Ishikawa (cell line): Measurements from ENCODE around the gene SBF2.

Experiments
- CEBPB ChIP-seq: IDR thresholded peaks from 2 replicates; pipeline ENCODE4 v1.6.1; 2012
- CREB1 ChIP-seq: IDR thresholded peaks from 2 replicates; pipeline ENCODE4 v1.6.1; 2012; ENCODE audit warnings: low read depth
- EGR1 ChIP-seq: IDR thresholded peaks from 2 replicates; pipeline ENCODE4 v1.6.1; 2012
- RAD21 ChIP-seq: IDR thresholded peaks from 2 replicates; pipeline ENCODE4 v1.6.1; 2012; ENCODE audit warnings: low read depth
- TAF1 ChIP-seq: IDR thresholded peaks from 2 replicates; pipeline ENCODE4 v1.6.1; 2012; ENCODE audit warnings: low read depth, mild to moderate bottlenecking
- TCF12 ChIP-seq: IDR thresholded peaks from 2 replicates; pipeline ENCODE4 v1.6.1; 2012; ENCODE audit warnings: low read depth
- USF1 ChIP-seq: IDR thresholded peaks from 2 replicates; pipeline ENCODE4 v1.6.1; 2012
- YY1 ChIP-seq: IDR thresholded peaks from 2 replicates; pipeline ENCODE4 v1.6.1; 2012; ENCODE audit warnings: low read depth

GRCh38 chr11:9826390-9826789 is 467.6 kb downstream of the SBF2 start:
- TF ChIP-seq EGR1 = no peak
- no peak for TF ChIP-seq TAF1
- TF ChIP-seq CREB1 = no peak
- TF ChIP-seq TCF12 = no peak
- TF ChIP-seq YY1 = no peak
- no peak for TF ChIP-seq RAD21
- TF ChIP-seq USF1 = no peak
- no peak for TF ChIP-seq CEBPB
